Measurements from ENCODE around the gene WDR45. TPM values are rescaled to one million over a fixed set of nuclear protein-coding genes. Genes with fewer than 3 reads are reported as not detected.
A peak's percentile ranks its signal among the peaks of the same experiment; 100 is the strongest.

The WDR45 gene
- total and polyA plus RNA-seq, 2 of the 13 experiments (the other 11 are each of a cell fraction or from before 2014, with no cell fraction given): 16.4 to 65.5 TPM

GRCh38 chrX:49079489-49080428, at the start of gene WDR45 (continued):
- TF ChIP-seq TARDBP (CRISPR knock-in tag; IDR thresholded peaks at IDR 0.05) (no peak), ZNF850 (CRISPR knock-in tag; conservative IDR thresholded peaks at IDR 0.05) (no peak), ZNF407 (CRISPR knock-in tag; IDR thresholded peaks at IDR 0.05; ENCODE audit: not compliant biosample characterization) (no peak), SRSF1 (optimal IDR thresholded peaks at IDR 0.05; ENCODE audit: low read depth, low read length) (peak; percentile 54), NFAT5 (CRISPR knock-in tag; IDR thresholded peaks at IDR 0.05) (no peak), ZNF790 (CRISPR knock-in tag; IDR thresholded peaks at IDR 0.05; ENCODE audit: borderline replicate concordance) (0 out of 2 replicates have a peak, but pooled peaks have one; percentile 32), HOXA9 (CRISPR knock-in tag; IDR thresholded peaks at IDR 0.05; ENCODE audit: borderline replicate concordance) (no peak), ZNF737 (CRISPR knock-in tag; IDR thresholded peaks at IDR 0.05; ENCODE audit: borderline replicate concordance) (no peak), TBP (CRISPR knock-in tag; IDR thresholded peaks at IDR 0.05) (no peak)
- TF ChIP-seq, protein P1, sequence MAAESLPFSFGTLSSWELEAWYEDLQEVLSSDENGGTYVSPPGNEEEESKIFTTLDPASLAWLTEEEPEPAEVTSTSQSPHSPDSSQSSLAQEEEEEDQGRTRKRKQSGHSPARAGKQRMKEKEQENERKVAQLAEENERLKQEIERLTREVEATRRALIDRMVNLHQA (CRISPR knock-in tag; IDR thresholded peaks at IDR 0.05): no peak
